Prostate gland (tissue), 2 donors: ENCODE measurements around the gene TNNT2. TPM values are rescaled to one million over a fixed set of nuclear protein-coding genes. Genes with fewer than 3 reads are reported as not detected.

Source experiments
- DNase-seq: peaks from one replicate; pipeline ENCODE4 v3.0.0-alpha.2; 2019; ENCODE audit warnings: low spot score
- H3K27ac ChIP-seq, 2 donors: fragments of 200-600 bp; sonication (generic); 2 replicates each; pipeline ENCODE4 v1.5.1; 2017 to 2019
- H3K27me3 ChIP-seq: fragments of 200-600 bp; sonication (generic); replicated peaks from 2 replicates; pipeline ENCODE4 v1.5.1; 2019; ENCODE audit not compliant: insufficient read depth
- H3K36me3 ChIP-seq, 2 donors: fragments of 200-600 bp; sonication (generic); 1 replicate in 1 of 2; 2 replicates in 1 of 2; pipeline versions ENCODE4 v1.5.1 to v1.8.1; 2017 to 2019
- H3K4me1 ChIP-seq: fragments of 200-600 bp; sonication (generic); replicated peaks from 2 replicates; pipeline ENCODE4 v1.5.1; 2019
- H3K4me3 ChIP-seq, 2 donors: fragments of 200-600 bp; sonication (generic); 2 replicates each; pipeline ENCODE4 v1.5.1; 2017 to 2019
- H3K9me3 ChIP-seq: fragments of 200-600 bp; sonication (generic); 2 replicates; pipeline ENCODE4 v1.5.1; 2017
- POLR2A ChIP-seq: fragments of 450-650 bp; IDR thresholded peaks from one replicate; pipeline ENCODE4 v1.6.1; 2016; ENCODE audit warnings: antibody characterized with exemption, mild to moderate bottlenecking
- POLR2AphosphoS5 ChIP-seq: sonication (generic); formaldehyde crosslinking; IDR thresholded peaks from one replicate; pipeline ENCODE4 v1.6.1; 2017; ENCODE audit warnings: antibody characterized with exemption
- WGBS: methylation state at CpG from one replicate; pipeline ENCODE4 v1.1.5; 2018; 5-methylcytosine and 5-hydroxymethylcytosine counted together
- intact Hi-C: fragments of 100-400 bp; cut with DNase I; formaldehyde crosslinking; loops from one replicate; pipeline ENCODE4 v1.14.2; 2022
- total RNA-seq, 2 donors: library from RNA; depleted of rRNA; stranded (reverse); fragments of >200 nt; gene quantifications; one replicate each; pipeline ENCODE4 v1.1.0, GENCODE V29; 2016
- TF ChIP-seq, protein P1 (sequence below), 4 experiments: fragments of 200-600 bp in 2 of 4; fragments of 450-650 bp in 2 of 4; sonication (generic) in 2 of 4; IDR thresholded peaks; 1 replicate in 3 of 4; 2 replicates in 1 of 4; pipeline ENCODE4 v1.5.1; 2016 to 2019; ENCODE audit warnings: antibody characterized with exemption in 4 of 4, mild to moderate bottlenecking in 2 of 4, moderate library complexity in 2 of 4

The TNNT2 gene
- total RNA-seq, 2 donors from 2014 or later, result 2.2 to 3.5 TPM

DNA sequence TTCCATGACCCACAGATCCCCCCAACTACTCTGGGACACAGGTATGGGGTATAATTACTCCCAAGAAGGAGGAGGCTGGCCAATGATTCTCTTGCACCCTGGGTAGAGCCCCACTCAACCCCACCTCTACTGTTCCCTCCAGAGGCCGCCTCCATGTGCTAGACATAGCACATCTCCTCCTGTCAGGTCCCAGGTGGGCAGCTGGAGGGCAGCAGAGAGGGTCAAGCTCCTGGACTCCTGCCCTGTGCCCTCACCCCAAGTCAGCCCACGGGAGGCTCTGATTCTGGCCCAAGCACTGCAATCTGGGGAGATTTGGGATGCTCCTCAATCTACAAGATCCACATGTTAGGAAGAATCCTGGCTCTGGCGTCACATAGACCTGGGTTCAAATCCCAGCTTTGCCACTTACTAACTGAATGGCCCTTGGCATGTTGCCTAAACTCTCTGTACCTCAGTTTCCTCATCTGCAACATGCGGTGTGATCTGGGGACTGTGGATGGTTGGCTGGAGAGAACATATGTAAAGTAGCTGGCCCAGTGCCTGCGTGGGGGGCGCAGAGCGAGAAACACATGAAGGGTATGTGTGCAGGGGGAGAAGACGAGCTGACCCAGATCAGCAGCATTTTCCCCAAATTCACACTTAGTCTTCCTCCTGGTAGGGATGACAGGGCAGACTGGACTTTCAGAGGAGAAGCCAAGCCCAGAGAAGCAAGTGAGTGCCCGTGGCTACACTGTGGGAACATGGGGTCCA is 23.2 kb downstream of the TNNT2 start:
- H3K4me3 ChIP-seq, result no peak overlapping the region
- H3K27me3 ChIP-seq, result no peaks in the 10 kb centered on the region
- intact Hi-C loops, result no loop called here
- no peaks in the 10 kb centered on the region for H3K9me3 ChIP-seq
- no peaks in the 10 kb centered on the region for H3K36me3 ChIP-seq
- no peak overlapping the region for H3K27ac ChIP-seq
- no peak for TF ChIP-seq POLR2AphosphoS5
- no peak for TF ChIP-seq POLR2A
- TF ChIP-seq, protein P1, sequence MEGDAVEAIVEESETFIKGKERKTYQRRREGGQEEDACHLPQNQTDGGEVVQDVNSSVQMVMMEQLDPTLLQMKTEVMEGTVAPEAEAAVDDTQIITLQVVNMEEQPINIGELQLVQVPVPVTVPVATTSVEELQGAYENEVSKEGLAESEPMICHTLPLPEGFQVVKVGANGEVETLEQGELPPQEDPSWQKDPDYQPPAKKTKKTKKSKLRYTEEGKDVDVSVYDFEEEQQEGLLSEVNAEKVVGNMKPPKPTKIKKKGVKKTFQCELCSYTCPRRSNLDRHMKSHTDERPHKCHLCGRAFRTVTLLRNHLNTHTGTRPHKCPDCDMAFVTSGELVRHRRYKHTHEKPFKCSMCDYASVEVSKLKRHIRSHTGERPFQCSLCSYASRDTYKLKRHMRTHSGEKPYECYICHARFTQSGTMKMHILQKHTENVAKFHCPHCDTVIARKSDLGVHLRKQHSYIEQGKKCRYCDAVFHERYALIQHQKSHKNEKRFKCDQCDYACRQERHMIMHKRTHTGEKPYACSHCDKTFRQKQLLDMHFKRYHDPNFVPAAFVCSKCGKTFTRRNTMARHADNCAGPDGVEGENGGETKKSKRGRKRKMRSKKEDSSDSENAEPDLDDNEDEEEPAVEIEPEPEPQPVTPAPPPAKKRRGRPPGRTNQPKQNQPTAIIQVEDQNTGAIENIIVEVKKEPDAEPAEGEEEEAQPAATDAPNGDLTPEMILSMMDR (IDR thresholded peaks at IDR 0.05), result no peak
- H3K4me1 ChIP-seq, result no peaks in the 10 kb centered on the region
- no peak for DNase-seq
- 89% methylated on average over 9 of the region's 9 CpGs for WGBS

DNA sequence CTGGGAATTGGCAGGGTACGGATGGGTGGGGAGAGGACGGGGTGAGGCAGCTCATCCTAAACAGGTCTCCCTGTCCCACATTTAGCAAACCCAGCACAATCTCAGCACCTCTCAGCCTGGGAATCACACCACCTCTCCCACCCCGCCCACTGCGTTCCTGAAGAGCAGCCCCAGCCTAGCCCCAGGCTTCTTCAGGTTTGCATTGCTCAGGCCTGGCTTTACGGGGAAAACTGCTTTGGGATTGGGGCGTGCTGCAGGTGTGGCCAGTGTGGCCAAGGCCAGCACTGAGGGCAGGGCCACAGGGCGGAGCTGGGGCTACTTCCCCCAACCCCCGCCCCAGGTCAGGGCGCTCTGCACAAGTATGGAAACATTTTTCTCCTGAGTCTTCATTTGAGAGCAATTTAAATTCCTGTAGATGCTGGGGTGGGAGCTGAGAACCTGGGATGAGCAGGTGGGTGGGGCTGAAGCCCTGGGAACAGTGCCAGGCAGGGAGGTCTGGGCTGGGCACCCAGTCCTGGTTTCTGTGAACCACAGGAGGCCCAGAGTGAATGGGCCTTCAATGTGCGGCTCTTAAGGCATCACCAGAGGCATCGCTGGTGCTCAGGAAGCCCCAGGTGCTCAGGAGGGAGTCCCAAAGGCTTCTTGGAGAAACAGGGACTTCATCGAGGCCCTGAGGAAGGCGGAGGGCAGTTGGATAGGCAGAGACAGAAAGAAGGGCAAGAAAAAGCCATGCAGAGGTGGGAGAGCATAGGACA is 24.1 kb downstream of the TNNT2 start:
- no peak overlapping the region for H3K27ac ChIP-seq
- no peaks in the 10 kb centered on the region for H3K4me1 ChIP-seq
- no peaks in the 10 kb centered on the region for H3K27me3 ChIP-seq
- H3K4me3 ChIP-seq, result no peak overlapping the region
- DNase-seq, result no peak
- TF ChIP-seq POLR2AphosphoS5, result no peak
- intact Hi-C loops, result no loop called here
- H3K9me3 ChIP-seq, result no peaks in the 10 kb centered on the region
- no peaks in the 10 kb centered on the region for H3K36me3 ChIP-seq
- WGBS, result 90% methylated on average over 13 of the region's 13 CpGs

DNA sequence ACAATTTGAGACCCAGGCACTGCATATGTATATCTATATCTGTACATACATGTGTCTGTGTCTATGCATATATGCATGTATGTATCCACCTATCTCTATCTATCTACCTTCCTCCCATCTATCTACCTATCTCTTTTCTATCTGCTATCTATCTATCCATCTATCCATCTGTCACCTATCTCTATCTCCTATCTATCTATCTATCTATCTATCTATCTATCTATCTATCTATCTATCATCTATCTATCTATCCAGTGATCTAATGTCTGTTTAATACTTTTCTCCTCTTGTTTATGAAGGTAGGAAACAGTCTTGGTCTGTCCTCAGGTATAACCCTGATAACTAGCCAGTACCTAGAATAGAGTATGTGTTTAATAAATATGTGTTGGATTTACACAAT is 25.9 kb downstream of the TNNT2 start:
- intact Hi-C loops, result no loop called here

DNA sequence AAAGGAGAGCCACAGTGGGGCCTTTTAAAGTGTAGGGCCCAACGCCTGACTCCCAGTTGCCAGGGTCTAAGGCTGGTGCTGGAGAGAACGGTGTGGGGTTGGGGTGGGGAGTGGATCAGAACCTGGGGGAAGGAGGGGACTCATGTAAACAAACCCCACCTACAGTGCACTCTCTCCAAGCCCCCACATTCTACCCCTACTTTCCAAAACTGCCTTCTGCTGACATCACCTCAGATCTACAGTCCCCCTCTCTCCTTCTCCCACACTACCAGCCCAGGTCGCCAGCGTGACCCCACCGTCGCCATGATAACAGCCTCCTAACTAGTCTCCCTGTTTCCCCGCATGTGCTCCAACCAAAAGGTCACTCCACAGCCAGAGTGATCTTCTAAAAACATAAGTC is 26.6 kb downstream of the TNNT2 start:
- Histone ChIP-seq H3K4me1 (peaks cover 3% of the 10 kb centered on the region), H3K27me3 (no peaks in the 10 kb centered on the region), H3K27ac (no peak overlapping the region), H3K9me3 (no peaks in the 10 kb centered on the region), H3K36me3 (no peaks in the 10 kb centered on the region), H3K4me3 (no peak overlapping the region)
- WGBS, result 93% methylated on average over 7 of the region's 7 CpGs
- intact Hi-C loops, result no loop called here
- TF ChIP-seq POLR2AphosphoS5, result no peak
- TF ChIP-seq POLR2A, result no peak
- TF ChIP-seq, protein P1 (IDR thresholded peaks at IDR 0.05), result no peak
- DNase-seq, result no peak

More for the DNA sequence above, 25.9 kb downstream of the TNNT2 start:
- H3K27ac ChIP-seq, result no peak overlapping the region
- DNase-seq, result no peak
- no peaks in the 10 kb centered on the region for H3K27me3 ChIP-seq
- TF ChIP-seq, protein P1 (IDR thresholded peaks at IDR 0.05), result no peak
- no peak for TF ChIP-seq POLR2A
- no peak for TF ChIP-seq POLR2AphosphoS5
- no peak overlapping the region for H3K4me3 ChIP-seq
- H3K9me3 ChIP-seq, result no peaks in the 10 kb centered on the region
- H3K4me1 ChIP-seq, result no peaks in the 10 kb centered on the region
- no peaks in the 10 kb centered on the region for H3K36me3 ChIP-seq

DNA sequence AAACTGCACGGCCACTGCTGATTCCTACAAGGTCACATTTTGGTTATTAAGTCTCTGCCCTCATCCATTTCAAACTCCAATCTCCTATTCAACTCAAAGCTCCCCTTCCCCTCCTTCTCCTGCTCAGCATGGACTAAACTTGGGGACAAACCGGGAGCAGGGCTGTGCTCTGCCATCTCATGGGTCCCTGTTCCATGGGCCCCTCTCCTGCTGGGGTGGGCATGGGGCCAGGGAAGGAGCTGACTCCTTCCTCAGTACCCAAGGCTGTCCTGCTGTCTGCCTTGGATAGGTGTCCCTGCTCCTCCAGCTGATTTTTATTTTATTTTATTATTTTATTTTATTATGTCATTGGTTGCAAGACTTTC is 27.1 kb downstream of the TNNT2 start:
- TF ChIP-seq POLR2A (no peak), POLR2AphosphoS5 (no peak)
- TF ChIP-seq, protein P1 (IDR thresholded peaks at IDR 0.05), result no peak
- Histone ChIP-seq H3K27ac (no peak overlapping the region), H3K4me3 (no peak overlapping the region), H3K4me1 (peaks cover 3% of the 10 kb centered on the region), H3K27me3 (no peaks in the 10 kb centered on the region), H3K9me3 (no peaks in the 10 kb centered on the region), H3K36me3 (no peaks in the 10 kb centered on the region)
- DNase-seq, result no peak
- 83% methylated on average over 2 of the region's 2 CpGs for WGBS
- intact Hi-C loops, result no loop called here
